ENCODE results near the gene TMIE. TPM values are rescaled to one million over a fixed set of nuclear protein-coding genes. Genes with fewer than 3 reads are reported as not detected.

Gene TMIE
- total and polyA plus RNA-seq, 12 donors: 0.30 to 21.4 (median 2.0) TPM

DNA sequence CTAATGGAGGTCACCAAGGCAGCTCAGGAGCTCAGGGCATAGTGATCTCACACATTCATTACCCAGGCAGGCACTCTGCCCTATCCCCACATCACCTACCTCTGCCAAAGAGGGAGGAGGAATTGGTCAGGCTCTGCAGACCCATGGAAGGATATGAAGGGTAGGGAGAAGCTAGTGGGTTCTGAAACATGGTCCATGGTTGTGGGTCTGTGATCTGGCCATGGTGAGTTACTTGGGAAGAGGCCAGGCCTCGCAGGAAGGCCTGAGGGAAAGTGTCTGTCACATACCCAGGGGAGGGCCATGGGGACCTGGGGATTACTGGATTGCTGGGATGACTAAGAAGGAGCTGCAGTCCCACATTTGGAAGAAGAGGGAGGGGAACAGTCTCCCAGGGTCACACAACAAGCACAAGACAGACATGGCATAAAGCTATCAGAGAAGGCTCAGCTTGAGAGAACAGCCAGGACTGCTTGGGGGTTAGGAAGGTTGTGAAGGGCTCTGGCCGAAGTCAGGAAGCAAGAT lies 17.9 kb downstream of the TMIE start:
- Histone ChIP-seq H3K9me3 (replicated peaks in 1 of 3) (no peaks in the 10 kb centered on the region), H3K4me3 (no peak overlapping the region), H3K36me3 (replicated peaks in 1 of 2) (no peaks in the 10 kb centered on the region), H3K4me1 (replicated peaks in 1 of 2) (no peaks in the 10 kb centered on the region), H3K27me3 (peaks cover 9% of the 10 kb centered on the region), H3K27ac (no peak overlapping the region)
- intact Hi-C loops (cut with DNase I): loop anchor here in 1 of 2 donors (10.0 kb wide), 1 partner anchor 636 kb away; no protein-coding TSS in a partner anchor
- DNase-seq: peak in 1 of 7 donors; percentile 7
- WGBS, 4 donors: 78 to 89% (median 84%) methylated on average over 2 of the region's 2 CpGs
- TF ChIP-seq CTCF (IDR thresholded peaks at IDR 0.05) (no peak), POLR2A (IDR thresholded peaks at IDR 0.05) (no peak)

GRCh38 chr3:46719735-46720271 lies 18.6 kb downstream of the TMIE start:
- Histone ChIP-seq H3K27me3 (peaks cover 9% of the 10 kb centered on the region), H3K4me1 (replicated peaks in 1 of 2) (no peaks in the 10 kb centered on the region), H3K9me3 (replicated peaks in 1 of 3) (no peaks in the 10 kb centered on the region), H3K4me3 (no peak overlapping the region), H3K27ac (no peak overlapping the region), H3K36me3 (replicated peaks in 1 of 2) (no peaks in the 10 kb centered on the region)
- DNase-seq: peak in 1 of 7 donors; percentile 3
- 78 to 94% (median 81%) methylated on average over 3 to 4 of the region's 4 CpGs for WGBS, 4 donors
- no peak for TF ChIP-seq POLR2A (IDR thresholded peaks at IDR 0.05)
- TF ChIP-seq CTCF (IDR thresholded peaks at IDR 0.05): no peak
- intact Hi-C loops (cut with DNase I): loop anchor here in 1 of 2 donors (10.0 kb wide), 1 partner anchor 635 kb away; no protein-coding TSS in a partner anchor

DNA sequence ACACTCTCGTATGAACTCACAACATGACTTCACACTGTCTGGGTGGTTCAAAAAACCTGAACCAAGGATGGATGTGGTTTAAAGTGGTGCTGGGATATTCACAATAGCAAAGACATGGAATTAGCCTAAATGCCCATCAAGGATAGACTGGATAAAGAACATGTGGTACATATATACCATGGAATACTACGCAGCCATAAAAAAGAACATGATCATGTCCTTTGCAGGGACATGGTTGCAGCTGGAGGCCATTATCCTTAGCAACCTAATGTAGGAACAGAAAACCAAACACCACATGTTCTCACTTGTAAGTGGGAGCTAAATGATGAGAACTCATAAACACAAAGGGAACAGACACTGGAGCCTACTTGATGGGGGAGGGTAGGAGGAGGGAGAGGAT lies 19.8 kb downstream of the TMIE start:
- intact Hi-C loops (cut with DNase I): no loop called here
- Histone ChIP-seq H3K36me3 (replicated peaks in 1 of 2) (no peaks in the 10 kb centered on the region), H3K4me1 (replicated peaks in 1 of 2) (no peaks in the 10 kb centered on the region), H3K9me3 (replicated peaks in 1 of 3) (no peaks in the 10 kb centered on the region), H3K27ac (no peak overlapping the region), H3K27me3 (peaks cover 9% of the 10 kb centered on the region), H3K4me3 (no peak overlapping the region)
- WGBS, 4 donors: 69 to 95% (median 85%) methylated on average over 2 of the region's 2 CpGs
- TF ChIP-seq CTCF (IDR thresholded peaks at IDR 0.05): no peak
- TF ChIP-seq POLR2A (IDR thresholded peaks at IDR 0.05): no peak
- DNase-seq: no peak

GRCh38 chr3:46722443-46722842 lies 21.3 kb downstream of the TMIE start:
- Histone ChIP-seq H3K4me3 (no peak overlapping the region), H3K9me3 (replicated peaks in 1 of 3) (no peaks in the 10 kb centered on the region), H3K27me3 (peaks cover 9% of the 10 kb centered on the region), H3K4me1 (replicated peaks in 1 of 2) (no peaks in the 10 kb centered on the region), H3K27ac (no peak overlapping the region), H3K36me3 (replicated peaks in 1 of 2) (no peaks in the 10 kb centered on the region)
- intact Hi-C loops (cut with DNase I): no loop called here
- DNase-seq: no peak
- 91 to 96% (median 92%) methylated on average over 5 of the region's 5 CpGs for WGBS, 4 donors
- TF ChIP-seq CTCF (IDR thresholded peaks at IDR 0.05): no peak
- TF ChIP-seq POLR2A (IDR thresholded peaks at IDR 0.05): no peak

Measured in adrenal gland (tissue), 12 donors.